ENCODE results near the gene AAK1.
A peak's percentile ranks its signal among the peaks of the same experiment; 100 is the strongest.
"Not testable (repeated sequence)": the region's sequence is repeated elsewhere in the genome, so short reads cannot be mapped to it uniquely, and the experiment has no call there.

Gene AAK1

GRCh38 chr2:69477627-69478026 lies 165.9 kb downstream of the AAK1 start:
- no peak for DNase-seq

GRCh38 chr2:69474688-69475087 lies 168.9 kb downstream of the AAK1 start:
- no peak for DNase-seq

DNA sequence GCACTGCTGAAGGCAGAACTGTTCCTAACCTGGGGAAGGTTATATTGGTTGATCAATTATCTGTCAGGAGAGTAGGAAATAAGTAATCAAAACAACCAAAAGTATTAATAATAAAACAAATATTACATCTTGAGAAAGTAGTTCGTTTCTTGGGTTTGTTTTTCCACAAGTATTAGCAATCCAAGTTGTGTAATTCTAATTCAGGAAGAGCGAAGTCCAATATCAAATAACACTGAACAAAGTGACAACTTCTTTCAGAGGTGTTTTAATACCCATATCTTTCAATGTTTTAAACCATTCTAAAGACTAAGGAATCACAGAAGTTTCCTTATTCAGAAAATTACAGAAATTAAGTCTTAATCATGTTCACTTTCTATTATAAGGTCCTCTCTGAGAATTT lies 171.7 kb downstream of the AAK1 start:
- DNase-seq = no peak

GRCh38 chr2:69470911-69471310 lies 172.6 kb downstream of the AAK1 start:
- DNase-seq = no peak

DNA sequence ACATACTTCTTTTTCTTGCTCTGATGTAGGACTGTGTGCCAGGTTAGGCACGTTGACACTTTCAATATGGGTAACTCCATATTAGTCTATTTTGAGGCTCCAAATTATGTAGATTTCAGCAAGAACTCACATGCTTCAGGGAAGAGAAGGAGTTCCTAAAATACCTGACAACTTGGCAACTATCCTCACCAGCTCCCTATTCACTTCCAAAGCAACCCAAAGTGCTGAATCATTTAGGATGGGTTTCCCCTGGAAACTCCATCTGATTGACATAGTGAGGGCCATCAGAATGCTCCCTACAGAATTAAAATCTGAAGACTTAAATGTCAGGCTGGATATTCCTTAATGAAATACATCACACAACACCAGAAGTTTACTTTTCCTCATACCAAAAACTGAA lies 173.8 kb downstream of the AAK1 start:
- no peak for DNase-seq

DNA sequence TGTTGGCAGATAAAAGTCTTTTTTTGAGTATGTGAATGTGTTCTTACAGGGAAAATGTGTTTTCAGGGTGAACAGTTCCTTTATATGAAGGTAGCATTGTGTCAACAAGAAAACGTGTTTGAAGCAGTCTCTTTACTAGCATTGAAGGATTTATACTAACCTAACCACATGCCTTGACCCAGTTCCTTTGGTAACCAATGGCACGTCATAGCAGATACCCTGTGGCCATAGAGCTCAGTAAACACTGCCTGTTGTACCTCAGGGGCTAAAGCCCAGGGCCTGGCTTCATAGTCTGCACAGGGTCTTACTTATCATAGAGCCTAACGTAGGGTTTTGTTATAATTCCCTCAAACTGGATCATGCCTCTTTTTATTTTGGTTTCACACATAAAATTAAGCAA lies 174.2 kb downstream of the AAK1 start:
- no peak for DNase-seq

DNA sequence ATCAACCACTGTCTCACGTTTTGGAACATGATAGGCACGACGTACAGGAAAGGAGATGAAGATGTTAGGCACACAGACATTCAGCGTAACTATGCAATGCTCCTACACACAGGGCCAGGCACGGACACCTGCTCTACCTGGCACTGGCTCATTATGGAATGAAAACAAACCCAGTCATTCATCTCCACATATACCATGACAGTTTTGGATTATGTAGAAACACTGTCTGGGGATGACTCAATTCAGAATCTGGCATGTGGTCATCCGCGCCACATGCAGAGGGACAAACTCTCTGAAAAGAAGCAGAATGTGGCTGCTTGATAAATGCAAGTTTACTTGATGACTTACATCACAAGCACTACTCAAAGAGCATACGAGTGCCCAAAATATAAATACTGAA lies 176.8 kb downstream of the AAK1 start:
- no peak for DNase-seq

- no peak for DNase-seq
These were observed 177.8 kb downstream of the AAK1 start for GRCh38 chr2:69465513-69466456.

GRCh38 chr2:69464575-69464974 lies 179.0 kb downstream of the AAK1 start:
- DNase-seq = no peak

- no peak for DNase-seq
These were observed 180.8 kb downstream of the AAK1 start for GRCh38 chr2:69462780-69463179.

GRCh38 chr2:69461404-69461803 lies 182.1 kb downstream of the AAK1 start:
- no peak for DNase-seq

GRCh38 chr2:69459936-69460335 lies 183.6 kb downstream of the AAK1 start:
- DNase-seq = no peak

DNA sequence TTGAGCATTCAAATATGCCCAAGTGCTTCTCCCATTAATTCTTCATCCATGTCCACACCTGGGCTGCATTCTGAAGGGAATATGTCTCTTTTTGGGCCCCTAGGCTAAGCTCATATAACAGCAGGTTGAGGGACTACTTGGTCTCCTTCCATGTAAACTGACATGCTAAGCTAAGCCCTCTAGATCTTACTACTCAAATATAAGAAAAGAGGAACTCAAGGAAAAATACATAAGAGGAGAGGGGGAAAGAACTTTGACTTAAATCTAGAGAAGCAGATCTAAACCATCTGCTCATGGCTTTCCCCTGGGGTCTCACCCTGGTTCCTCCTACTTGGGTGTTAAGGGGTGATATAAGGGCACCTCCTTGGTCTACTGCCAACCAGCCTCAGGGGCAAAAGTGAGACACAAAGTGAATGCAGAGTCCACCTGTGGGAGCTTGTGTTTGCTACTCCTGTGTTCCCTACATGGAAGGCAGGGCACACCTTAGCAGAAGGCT lies 186.5 kb downstream of the AAK1 start:
- no peak for DNase-seq

GRCh38 chr2:69456154-69456553 lies 187.4 kb downstream of the AAK1 start:
- DNase-seq = no peak

DNA sequence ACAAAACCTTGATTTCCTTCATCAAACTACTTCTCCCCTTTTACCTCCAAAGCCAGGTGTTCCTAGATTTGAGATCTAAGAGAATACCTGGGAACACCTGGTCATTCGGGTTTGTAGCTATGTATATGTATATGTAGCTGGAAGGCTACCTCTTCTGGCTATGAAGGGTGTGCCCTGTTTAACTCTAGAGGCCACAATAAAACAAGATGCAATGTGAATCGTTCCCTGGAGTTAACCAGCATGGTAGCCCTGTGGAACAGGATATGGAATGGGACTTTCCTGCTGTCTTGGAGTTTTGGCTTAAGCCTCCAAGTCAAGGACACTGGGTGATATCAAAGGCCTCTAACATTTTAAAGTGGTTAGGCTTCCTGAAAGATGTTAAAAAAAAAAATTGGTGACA lies 188.6 kb downstream of the AAK1 start:
- no peak for DNase-seq

GRCh38 chr2:69453475-69454129 lies 189.9 kb downstream of the AAK1 start:
- DNase-seq = no peak

- DNase-seq = no peak
These were observed 190.9 kb downstream of the AAK1 start for GRCh38 chr2:69452687-69453086.

- DNase-seq = no peak
These were observed 192.7 kb downstream of the AAK1 start for GRCh38 chr2:69450735-69451416.

GRCh38 chr2:69449906-69450305 lies 193.6 kb downstream of the AAK1 start:
- no peak for DNase-seq

DNA sequence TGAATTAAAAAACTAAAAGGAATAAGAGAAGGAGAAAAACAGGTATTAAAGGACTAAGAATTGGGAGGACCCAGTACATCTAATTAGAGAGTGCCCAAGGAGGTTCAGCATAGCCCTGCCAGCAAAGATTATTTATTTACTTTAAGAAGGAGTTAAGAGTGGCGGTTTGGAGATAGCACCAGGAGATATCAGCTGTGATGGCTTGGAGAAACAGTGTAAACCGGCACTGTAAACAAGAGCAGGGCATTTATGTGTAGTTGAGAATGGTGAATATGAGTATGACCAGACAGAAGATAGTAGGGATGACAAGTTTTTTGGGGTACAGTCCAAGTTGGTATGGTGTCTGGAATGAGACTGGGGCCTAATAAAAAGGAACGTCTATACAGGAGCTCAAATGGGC lies 199.9 kb downstream of the AAK1 start:
- not testable (repeated sequence) for DNase-seq

GRCh38 chr2:69439499-69439898 lies 204.0 kb downstream of the AAK1 start:
- not testable (repeated sequence) for DNase-seq

DNA sequence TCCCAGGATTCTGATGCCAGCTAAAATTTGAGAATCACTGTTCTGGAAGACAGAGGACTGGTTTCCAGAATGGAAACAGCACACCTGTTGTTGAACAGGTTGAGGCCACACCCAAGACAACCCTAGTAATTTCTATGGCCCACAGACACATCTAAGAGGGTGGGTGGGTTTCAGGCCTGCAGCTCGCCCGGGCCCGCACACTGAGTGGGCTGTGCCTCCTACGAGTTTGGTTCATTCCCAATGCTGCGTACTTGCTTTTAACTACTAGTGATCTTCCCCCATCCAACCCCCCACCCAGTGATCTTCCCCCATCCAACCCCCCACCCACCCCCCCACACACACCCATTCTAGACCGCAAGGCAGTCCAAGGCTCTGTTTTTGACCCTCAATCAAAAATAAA lies 205.0 kb downstream of the AAK1 start:
- no peak for DNase-seq

DNA sequence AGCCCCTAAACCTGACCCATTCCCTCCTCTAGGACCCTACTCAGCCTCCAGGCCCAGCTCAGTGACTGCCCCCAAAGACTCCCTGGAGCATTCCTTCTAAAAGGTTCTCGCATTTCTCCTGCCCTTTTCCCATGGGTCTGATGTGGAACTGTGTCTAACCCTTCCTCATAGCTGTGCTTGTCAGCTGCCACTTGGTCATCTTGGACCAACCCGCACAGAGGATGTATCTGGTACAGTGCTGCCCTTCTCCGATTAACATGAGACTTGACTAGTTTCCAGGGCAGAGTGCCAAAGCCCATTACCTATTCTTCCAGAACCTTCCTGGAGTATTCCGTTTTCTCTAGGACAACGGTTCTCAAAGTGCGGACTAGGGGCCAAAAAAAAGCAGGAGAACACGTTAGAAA lies 205.8 kb downstream of the AAK1 start:
- peak; percentile 44 for DNase-seq
